HG03571 (cell line): ENCODE measurements around the gene ZNF90.
A peak's percentile ranks its signal among the peaks of the same experiment; 100 is the strongest.
"Not testable (repeated sequence)": the region's sequence is repeated elsewhere in the genome, so short reads cannot be mapped to it uniquely, and the experiment has no call there.

Experiments
- ATAC-seq: cut with Tn5 transposase; IDR thresholded peaks from one replicate; pipeline ENCODE4 v1.9.1; 2021; ENCODE audit not compliant: unreplicated experiment

The ZNF90 gene

GRCh38 chr19:20077791-20078463 lies at the start of gene ZNF90:
Gene ZNF90, plus strand, starts transcription at chr19:20078000. Its CDS starts 133 bp downstream, at chr19:20078133.
- ATAC-seq: peak; percentile 64

- no peak for ATAC-seq
Observed at GRCh38 chr19:20028611-20029010, 49.2 kb upstream of the ZNF90 start.

GRCh38 chr19:20035935-20036334 lies 41.9 kb upstream of the ZNF90 start:
- no peak for ATAC-seq

- ATAC-seq: peak; percentile 17
Observed at GRCh38 chr19:20038358-20039202, 39.2 kb upstream of the ZNF90 start.

- ATAC-seq: peak; percentile 96
Observed at GRCh38 chr19:20039203-20039723, 38.5 kb upstream of the ZNF90 start, which contains the start of gene ZNF682. Gene ZNF682, minus strand, starts transcription at chr19:20039505. Its CDS starts 160 bp downstream, at chr19:20039345.

- ATAC-seq: no peak
Observed at GRCh38 chr19:20044663-20045062, 33.1 kb upstream of the ZNF90 start.

GRCh38 chr19:20045742-20046141 lies 32.1 kb upstream of the ZNF90 start:
- ATAC-seq: not testable (repeated sequence)

- peak; percentile 83 for ATAC-seq
Observed at GRCh38 chr19:20051841-20052768, 25.7 kb upstream of the ZNF90 start.

- not testable (repeated sequence) for ATAC-seq
Observed at GRCh38 chr19:20058738-20059137, 19.1 kb upstream of the ZNF90 start.

- ATAC-seq: no peak
Observed at GRCh38 chr19:20060282-20060681, 17.5 kb upstream of the ZNF90 start.

- no peak for ATAC-seq
Observed at GRCh38 chr19:20066861-20067260, 10.9 kb upstream of the ZNF90 start.

GRCh38 chr19:20067943-20068342 lies 9.9 kb upstream of the ZNF90 start:
- no peak for ATAC-seq

- ATAC-seq: not testable (repeated sequence)
Observed at GRCh38 chr19:20068559-20068958, 9.2 kb upstream of the ZNF90 start.

GRCh38 chr19:20070691-20071090 lies 7.1 kb upstream of the ZNF90 start:
- no peak for ATAC-seq

- ATAC-seq: no peak
Observed at GRCh38 chr19:20072936-20073335, 4.9 kb upstream of the ZNF90 start.

- ATAC-seq: no peak
Observed at GRCh38 chr19:20078581-20079031, 806 bp downstream of the ZNF90 start.

GRCh38 chr19:20079476-20079875 lies 1.7 kb downstream of the ZNF90 start:
- no peak for ATAC-seq

GRCh38 chr19:20080656-20081055 lies 2.9 kb downstream of the ZNF90 start:
- no peak for ATAC-seq

- not testable (repeated sequence) for ATAC-seq
Observed at GRCh38 chr19:20082232-20082833, 4.5 kb downstream of the ZNF90 start.

- not testable (repeated sequence) for ATAC-seq
Observed at GRCh38 chr19:20082876-20083275, 5.1 kb downstream of the ZNF90 start.
